Measurements from ENCODE around the gene PRMT3. TPM values are rescaled to one million over a fixed set of nuclear protein-coding genes. Genes with fewer than 3 reads are reported as not detected.

The PRMT3 gene
- total RNA-seq, 1 donor from 2014 or later, result 26.1 TPM

GRCh38 chr11:20489948-20490347 is 102.4 kb downstream of the PRMT3 start:
- Mint-ChIP-seq H3K4me3 (no peak overlapping the region), H3K9me3 (no peaks in the 10 kb centered on the region)
- no peak for TF ChIP-seq CTCF (conservative IDR thresholded peaks at IDR 0.05)

GRCh38 chr11:20493340-20493739 is 105.8 kb downstream of the PRMT3 start:
- Mint-ChIP-seq H3K27ac (ENCODE audit: unreplicated experiment) (no peak overlapping the region), H3K4me1 (no peaks in the 10 kb centered on the region), H3K9me3 (no peaks in the 10 kb centered on the region), H3K27me3 (ENCODE audit: low read depth) (no peaks in the 10 kb centered on the region), H3K4me3 (no peak overlapping the region), H3K36me3 (ENCODE audit: low read depth) (no peaks in the 10 kb centered on the region)
- DNase-seq (ENCODE audit: low read depth, low spot score), result no peak
- no peak for TF ChIP-seq CTCF (conservative IDR thresholded peaks at IDR 0.05)

More at GRCh38 chr11:20489948-20490347, 102.4 kb downstream of the PRMT3 start:
- Mint-ChIP-seq H3K36me3 (ENCODE audit: low read depth) (peaks cover 2% of the 10 kb centered on the region), H3K4me1 (no peaks in the 10 kb centered on the region), H3K27me3 (ENCODE audit: low read depth) (no peaks in the 10 kb centered on the region), H3K27ac (ENCODE audit: unreplicated experiment) (no peak overlapping the region)
- no peak for DNase-seq (ENCODE audit: low read depth, low spot score)

- Mint-ChIP-seq H3K4me3 (no peak overlapping the region), H3K4me1 (no peaks in the 10 kb centered on the region), H3K27me3 (ENCODE audit: low read depth) (no peaks in the 10 kb centered on the region), H3K27ac (ENCODE audit: unreplicated experiment) (no peak overlapping the region), H3K9me3 (no peaks in the 10 kb centered on the region), H3K36me3 (ENCODE audit: low read depth) (peaks cover 3% of the 10 kb centered on the region)
- DNase-seq (ENCODE audit: low read depth, low spot score), result no peak
- TF ChIP-seq CTCF (conservative IDR thresholded peaks at IDR 0.05), result no peak
Observed at GRCh38 chr11:20497124-20497792, 109.7 kb downstream of the PRMT3 start.

- H3K27ac Mint-ChIP-seq (ENCODE audit: unreplicated experiment), result no peak overlapping the region
- H3K9me3 Mint-ChIP-seq, result no peaks in the 10 kb centered on the region
- no peak for DNase-seq (ENCODE audit: low read depth, low spot score)
- H3K4me3 Mint-ChIP-seq, result no peak overlapping the region
- TF ChIP-seq CTCF (conservative IDR thresholded peaks at IDR 0.05), result no peak
- H3K4me1 Mint-ChIP-seq, result no peaks in the 10 kb centered on the region
- H3K36me3 Mint-ChIP-seq (ENCODE audit: low read depth), result peaks cover 3% of the 10 kb centered on the region
- no peaks in the 10 kb centered on the region for H3K27me3 Mint-ChIP-seq (ENCODE audit: low read depth)
Observed at GRCh38 chr11:20501252-20501651, 113.7 kb downstream of the PRMT3 start.

GRCh38 chr11:20501971-20502370 is 114.5 kb downstream of the PRMT3 start:
- Mint-ChIP-seq H3K9me3 (no peaks in the 10 kb centered on the region), H3K27me3 (ENCODE audit: low read depth) (no peaks in the 10 kb centered on the region), H3K27ac (ENCODE audit: unreplicated experiment) (no peak overlapping the region), H3K4me1 (no peaks in the 10 kb centered on the region), H3K36me3 (ENCODE audit: low read depth) (peaks cover 3% of the 10 kb centered on the region), H3K4me3 (no peak overlapping the region)
- no peak for DNase-seq (ENCODE audit: low read depth, low spot score)
- TF ChIP-seq CTCF (conservative IDR thresholded peaks at IDR 0.05), result no peak

Measured in neural crest cell (in vitro differentiated cells).